ENCODE data around the gene CORO6.

CORO6 gene

DNA sequence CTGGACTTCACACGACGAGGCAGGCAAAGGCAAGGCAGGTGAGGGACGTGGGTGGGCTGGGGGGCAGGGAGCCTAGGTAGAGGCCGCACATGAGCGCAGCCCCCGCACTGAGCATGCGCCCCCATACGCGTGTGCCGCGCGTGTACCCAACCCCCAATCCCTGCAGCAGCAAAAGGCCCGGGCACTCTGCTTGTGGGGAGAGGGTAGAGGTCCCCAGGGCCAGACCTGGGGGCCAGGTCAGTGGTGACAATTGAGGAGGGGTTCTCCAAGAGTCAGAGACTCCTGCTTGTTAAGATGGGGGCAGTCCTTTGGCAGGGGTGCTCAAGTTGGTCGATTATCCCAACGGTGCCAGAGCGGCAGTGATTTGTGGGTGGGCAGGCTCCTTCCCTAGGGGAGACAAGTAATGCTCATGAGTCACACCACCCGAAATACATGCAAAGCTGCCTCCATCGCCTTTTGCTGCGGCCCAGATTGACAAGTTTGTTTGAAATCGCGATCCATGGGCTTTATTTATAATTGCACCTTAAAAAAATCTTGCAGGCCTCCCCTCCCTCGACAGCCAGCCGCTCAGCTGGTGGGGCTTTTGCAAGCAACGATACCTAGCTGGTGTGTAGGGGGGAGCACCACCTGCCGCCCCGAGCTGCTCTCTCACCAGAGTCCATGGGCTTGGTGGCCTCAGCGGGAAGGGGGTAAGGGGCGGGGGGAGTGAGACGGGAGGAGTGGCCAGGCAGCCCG is 32.1 kb downstream of the CORO6 start:
- no peak for DNase-seq

GRCh38 chr17:29589524-29590410 is 32.9 kb downstream of the CORO6 start, which contains the start of gene GIT1:
GIT1 (minus strand) TSS chr17:29589648; CDS start chr17:29589378, 270 bp downstream.
- peak; percentile 57 for DNase-seq

DNA sequence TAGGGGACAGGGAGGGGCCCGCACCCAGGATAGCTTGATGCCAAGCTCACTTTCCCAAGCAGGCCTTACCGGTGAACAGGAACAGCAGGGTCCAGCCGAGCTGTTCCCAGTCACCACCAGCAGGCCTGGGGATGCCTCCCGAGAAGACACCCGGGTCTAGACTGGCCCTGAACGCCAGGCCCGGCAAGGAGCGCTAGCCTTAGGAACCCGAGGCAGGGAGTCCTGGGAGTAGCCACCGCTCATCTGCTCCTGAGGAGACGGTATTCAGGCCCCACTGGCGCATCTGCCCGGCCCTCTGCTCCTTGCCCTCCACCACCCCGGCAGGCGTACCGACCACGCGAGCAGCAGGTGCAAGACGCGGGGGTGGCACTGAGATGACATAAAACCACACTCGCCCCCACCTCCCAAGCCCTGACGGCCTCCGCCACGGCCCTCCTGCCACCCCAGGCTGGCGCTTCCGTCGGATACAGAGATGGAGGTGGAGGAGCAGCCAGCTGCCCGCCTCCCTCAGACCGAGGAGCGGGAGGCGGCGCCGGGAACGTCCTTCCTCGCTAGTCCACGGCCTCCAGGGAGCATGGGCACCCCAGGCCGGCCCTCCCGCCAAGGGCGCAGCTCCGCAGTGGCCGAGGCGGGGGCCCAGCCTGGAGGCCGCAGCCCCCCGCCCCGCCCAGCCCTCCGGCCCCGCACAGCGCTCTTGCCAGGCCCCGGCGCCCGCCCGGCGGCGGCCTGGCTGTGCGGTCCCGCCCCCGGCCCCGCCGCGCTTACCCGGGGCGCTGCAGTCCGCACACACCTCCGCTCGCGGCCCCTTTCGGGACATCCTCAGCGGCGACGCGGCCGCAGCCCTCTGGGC is 33.9 kb downstream of the CORO6 start:
- no peak for DNase-seq

DNA sequence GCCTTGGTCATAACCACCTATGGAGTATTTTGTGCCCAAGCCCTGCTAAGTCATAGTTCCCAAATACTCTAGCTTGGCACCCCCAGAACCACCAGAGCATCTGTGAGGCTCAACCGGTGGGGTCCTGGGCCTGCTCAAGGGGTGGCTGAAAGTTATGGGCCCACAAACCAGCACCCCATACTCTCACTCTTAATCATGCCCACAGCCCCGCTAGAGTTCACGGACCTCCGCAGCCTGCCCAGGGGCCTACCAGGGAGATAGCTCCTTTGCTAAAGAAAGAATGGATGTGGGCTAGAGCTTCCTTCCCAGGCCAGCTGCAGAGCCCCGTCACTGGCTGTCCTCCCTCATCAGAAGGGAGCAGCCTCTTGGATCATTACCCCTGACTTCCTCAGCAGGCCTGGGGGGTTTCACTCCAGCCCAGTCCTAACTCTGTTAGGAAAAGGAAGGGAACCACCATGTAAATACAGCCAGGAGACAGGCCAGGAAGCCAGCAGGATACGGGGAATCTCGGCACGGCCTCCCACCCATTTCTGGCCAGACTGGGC is 34.6 kb downstream of the CORO6 start:
- DNase-seq = no peak

GRCh38 chr17:29587591-29587990 is 35.1 kb downstream of the CORO6 start:
- DNase-seq = no peak

DNA sequence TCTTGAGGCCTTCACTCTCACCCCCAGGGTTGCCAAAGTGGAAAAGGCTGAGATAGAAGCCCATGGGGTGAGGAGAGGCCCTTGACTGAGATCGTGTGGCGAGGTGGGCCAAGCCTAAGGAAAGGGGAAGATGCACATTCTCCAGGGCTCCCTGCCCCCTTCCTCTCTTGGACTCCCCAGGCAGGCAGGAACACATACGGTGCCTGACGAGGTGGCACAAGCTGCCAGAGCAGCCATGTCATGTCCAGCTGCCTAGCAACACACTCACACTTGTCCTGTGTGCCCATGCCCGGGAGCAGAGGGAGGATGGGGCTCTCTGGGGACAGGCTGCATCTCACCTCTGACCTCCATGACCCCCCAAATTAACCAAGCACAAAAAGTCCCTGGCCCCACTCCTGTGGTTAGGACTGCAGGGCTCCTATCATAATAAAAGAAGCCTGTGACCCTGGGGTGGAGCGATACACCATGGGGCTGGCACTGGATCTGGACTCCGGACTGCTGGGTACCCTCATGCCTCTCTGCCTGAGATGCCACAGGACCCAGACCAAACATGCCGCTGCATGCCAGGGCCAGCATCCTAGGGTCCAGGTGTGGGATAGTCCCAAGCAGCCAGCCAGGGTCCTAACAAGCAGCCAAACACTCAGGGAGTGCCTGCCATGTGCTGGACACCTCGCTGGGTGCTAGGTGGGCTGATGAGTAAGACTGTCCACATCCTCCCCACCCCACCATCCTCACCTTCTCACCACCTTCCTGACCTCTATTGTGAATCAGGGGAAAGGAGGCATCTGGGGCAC is 35.8 kb downstream of the CORO6 start:
- no peak for DNase-seq

DNA sequence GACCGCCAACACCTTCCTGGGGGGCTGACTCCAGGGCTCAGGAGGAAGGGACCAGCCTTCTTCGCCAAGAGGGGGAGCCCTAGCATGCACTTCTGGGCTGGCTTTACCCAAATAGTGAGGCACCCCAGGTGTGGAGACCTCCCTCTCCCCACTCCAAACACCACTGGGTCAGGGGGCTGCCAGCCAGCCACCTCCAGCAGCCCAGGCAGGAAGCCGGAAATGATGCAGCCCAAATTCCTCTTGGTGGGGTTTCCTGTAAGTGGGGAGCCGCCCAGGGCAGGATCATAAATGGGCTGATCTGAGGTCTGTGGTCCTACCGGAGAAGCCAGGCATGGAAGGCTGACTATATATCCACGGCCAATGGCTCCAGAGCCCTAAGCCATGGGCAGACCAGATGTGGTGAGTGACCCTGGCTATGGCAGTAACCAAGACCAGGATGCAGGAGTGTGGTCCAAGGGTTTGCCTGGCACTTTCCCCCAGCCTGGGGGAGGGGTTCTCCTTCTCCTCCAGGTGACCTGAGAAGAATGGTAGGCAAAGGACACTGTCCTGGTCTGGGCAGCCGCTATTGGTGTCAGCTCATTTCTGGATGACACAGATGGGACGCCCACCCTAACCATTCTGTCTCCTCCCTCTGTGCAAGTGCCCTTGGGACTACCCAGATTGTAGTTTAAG is 37.5 kb downstream of the CORO6 start:
- no peak for DNase-seq

- DNase-seq = no peak
Measured at GRCh38 chr17:29584452-29585079, 38.1 kb downstream of the CORO6 start.

- no peak for DNase-seq
Measured at GRCh38 chr17:29583324-29584248, 39.1 kb downstream of the CORO6 start.

GRCh38 chr17:29582772-29583171 is 39.9 kb downstream of the CORO6 start:
- no peak for DNase-seq

GRCh38 chr17:29582254-29582765 is 40.4 kb downstream of the CORO6 start:
- DNase-seq = no peak

- no peak for DNase-seq
Measured at GRCh38 chr17:29581583-29582253, 41.0 kb downstream of the CORO6 start.

DNA sequence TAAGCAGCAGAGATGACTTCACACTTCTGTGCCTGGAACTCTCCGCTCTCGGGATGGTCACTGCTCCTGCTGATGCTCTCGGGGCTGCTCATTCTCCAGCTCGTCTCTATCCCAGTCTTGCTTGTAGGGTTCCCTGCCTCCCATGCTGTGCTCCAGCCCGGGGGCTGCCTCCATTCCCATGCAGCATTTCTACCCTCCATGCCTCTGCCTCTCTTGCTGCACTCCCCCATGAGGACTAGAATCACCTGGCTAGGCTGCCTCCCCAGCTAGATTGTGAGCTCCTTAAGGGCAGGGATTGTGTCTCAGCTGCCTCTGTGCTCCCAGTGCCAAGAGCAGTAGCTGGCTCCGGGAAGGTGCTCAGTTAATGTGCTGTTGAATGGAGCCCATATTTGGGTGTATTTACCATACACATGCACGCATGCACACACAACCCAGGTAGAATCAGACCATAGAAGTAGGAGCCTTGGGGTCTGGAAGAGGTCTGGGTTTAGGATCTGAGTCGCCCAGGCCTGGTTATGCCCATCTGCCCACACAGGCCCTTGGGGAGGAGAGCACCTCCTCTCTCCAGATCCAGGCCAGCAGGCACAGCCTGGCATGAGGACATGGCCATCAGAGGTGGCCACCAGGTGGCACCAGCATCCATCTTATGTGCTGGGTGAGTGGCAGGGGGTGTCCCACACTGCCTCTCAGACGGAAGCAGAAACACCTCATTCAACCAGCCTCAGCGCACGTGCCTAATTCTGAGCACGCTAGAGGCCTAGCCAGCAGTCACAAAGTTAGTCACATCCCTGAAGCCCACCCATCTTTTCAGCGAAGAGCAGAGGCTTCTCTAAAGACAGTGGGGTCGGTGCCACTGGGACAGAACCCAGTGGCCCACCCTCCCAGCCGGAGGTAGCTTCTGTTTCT is 42.6 kb downstream of the CORO6 start:
- no peak for DNase-seq

DNA sequence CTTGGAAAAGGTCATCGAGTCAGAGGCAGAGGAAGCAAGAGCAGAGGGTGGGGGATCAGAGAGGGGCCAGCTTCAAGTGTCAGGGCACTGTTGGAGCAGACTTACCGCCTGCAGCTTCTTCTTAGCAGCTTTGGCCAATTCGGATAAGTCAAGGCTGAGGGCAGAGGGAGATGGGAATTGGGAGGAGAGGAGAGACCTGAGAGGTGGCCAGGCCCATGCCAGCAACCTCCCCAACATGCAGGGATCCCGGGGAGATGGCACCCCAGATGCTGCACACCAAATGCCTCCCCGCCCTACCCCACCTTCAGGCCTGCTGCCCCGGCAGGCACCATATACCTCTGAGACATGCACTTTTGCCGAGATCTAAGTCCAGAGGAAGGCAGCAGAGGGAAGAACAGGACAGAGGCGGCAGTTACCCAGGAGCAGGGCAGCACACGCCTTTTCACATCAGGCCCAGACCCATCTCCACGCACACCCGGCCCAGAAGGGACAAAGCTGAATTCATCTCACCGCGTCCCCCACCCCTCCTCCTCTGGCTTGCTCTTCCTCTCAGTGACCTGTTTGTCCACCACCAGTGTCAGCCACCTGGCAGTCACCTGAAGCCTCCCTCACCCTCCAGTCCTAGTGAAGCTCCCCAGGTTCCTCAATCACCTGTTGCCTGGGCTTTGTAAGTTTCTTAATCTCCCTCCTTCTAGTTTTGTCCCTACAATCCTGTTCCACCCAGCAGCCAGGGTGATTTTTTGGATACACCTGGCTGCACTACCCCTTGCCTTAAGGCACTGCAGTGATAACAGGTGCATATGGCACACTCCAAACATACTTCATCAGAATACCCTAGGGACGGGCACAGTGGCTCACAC is 43.9 kb downstream of the CORO6 start:
- no peak for DNase-seq

- no peak for DNase-seq
Measured at GRCh38 chr17:29577385-29578211, 45.1 kb downstream of the CORO6 start.

- no peak for DNase-seq
Measured at GRCh38 chr17:29577001-29577370, 45.7 kb downstream of the CORO6 start.
